SJSA1 (cell line): ENCODE data around the gene GRK1. TPM values are rescaled to one million over a fixed set of nuclear protein-coding genes. Genes with fewer than 3 reads are reported as not detected.
"Not testable (repeated sequence)": the region's sequence is repeated elsewhere in the genome, so short reads cannot be mapped to it uniquely, and the experiment has no call there.

Experiments used
- DNase-seq, 2 experiments: peaks; one replicate each; pipeline ENCODE4 v3.0.0-alpha.2; 2015 to 2020; ENCODE audit warnings: low spot score in 2 of 2, low read depth in 1 of 2
- H3K27ac ChIP-seq: fragments of 250-450 bp; sonication (Bioruptor Pico); 2 replicates; pipeline ENCODE4 v1.5.1; 2020; ENCODE audit warnings: mild to moderate bottlenecking, moderate library complexity
- H3K27me3 ChIP-seq: fragments of 250-450 bp; sonication (Bioruptor Pico); replicated peaks from 2 replicates; pipeline ENCODE4 v1.5.1; 2020; ENCODE audit warnings: mild to moderate bottlenecking, moderate library complexity
- H3K36me3 ChIP-seq: fragments of 250-450 bp; sonication (Bioruptor Pico); 2 replicates; pipeline ENCODE4 v1.5.1; 2020; ENCODE audit warnings: mild to moderate bottlenecking
- H3K4me1 ChIP-seq: fragments of 250-450 bp; sonication (Bioruptor Pico); replicated peaks from 2 replicates; pipeline ENCODE4 v1.6.1; 2021; ENCODE audit warnings: mild to moderate bottlenecking
- H3K4me3 ChIP-seq: fragments of 250-450 bp; sonication (Bioruptor Pico); 2 replicates; pipeline ENCODE4 v1.5.1; 2020; ENCODE audit warnings: mild to moderate bottlenecking
- H3K9me3 ChIP-seq: fragments of 250-450 bp; sonication (Bioruptor Pico); replicated peaks from 2 replicates; pipeline ENCODE4 v1.5.1; 2020; ENCODE audit warnings: mild to moderate bottlenecking
- total RNA-seq: library from RNA; depleted of rRNA; stranded (reverse); fragments of >200 nt; shearing (Covaris generic); gene quantifications from 2 replicates; pipeline ENCODE4 v1.2.3, GENCODE V29; 2014; rRNA removed

Gene GRK1
- 0.08 TPM in 1 of 2 replicates, not detected in the other for total RNA-seq

DNA sequence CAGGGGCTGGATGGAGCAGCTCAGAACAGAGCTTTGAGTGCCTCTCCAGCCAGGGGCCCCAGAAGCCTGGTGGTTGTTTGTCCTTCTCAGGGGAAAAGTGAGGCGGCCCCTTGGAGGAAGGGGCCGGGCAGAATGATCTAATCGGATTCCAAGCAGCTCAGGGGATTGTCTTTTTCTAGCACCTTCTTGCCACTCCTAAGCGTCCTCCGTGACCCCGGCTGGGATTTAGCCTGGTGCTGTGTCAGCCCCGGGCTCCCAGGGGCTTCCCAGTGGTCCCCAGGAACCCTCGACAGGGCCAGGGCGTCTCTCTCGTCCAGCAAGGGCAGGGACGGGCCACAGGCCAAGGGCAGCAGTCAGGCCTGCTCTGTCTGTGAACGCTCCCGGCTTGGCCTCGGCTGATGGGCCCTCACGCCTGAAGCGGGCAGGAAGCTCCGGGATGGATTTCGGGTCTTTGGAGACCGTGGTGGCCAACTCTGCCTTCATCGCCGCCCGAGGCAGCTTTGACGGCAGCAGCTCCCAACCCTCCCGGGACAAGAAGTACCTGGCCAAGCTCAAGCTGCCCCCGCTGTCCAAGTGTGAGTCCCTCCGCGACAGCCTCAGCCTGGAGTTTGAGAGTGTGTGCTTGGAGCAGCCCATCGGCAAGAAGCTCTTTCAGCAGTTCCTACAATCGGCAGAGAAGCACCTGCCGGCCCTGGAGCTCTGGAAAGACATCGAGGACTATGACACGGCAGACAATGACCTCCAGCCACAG, at the start of gene GRK1:
Gene GRK1, plus strand, starts transcription at position 269 of the 751 bp plus-strand sequence. Its CDS starts 168 bp downstream, at position 437.
- Histone ChIP-seq H3K4me3 (no peak within 1 kb of the TSS), H3K27ac (no peak within 1 kb of the TSS), H3K9me3 (peaks cover 14% of the 10 kb centered on the region), H3K4me1 (peaks cover 7% of the 10 kb centered on the region), H3K36me3 (no peaks in the 10 kb centered on the region; the same call in 1 of the 2 replicates), H3K27me3 (no peaks in the 10 kb centered on the region; the same call in 1 of the 2 replicates)
- peak in 1 of 2 experiments; percentile 68 for DNase-seq

DNA sequence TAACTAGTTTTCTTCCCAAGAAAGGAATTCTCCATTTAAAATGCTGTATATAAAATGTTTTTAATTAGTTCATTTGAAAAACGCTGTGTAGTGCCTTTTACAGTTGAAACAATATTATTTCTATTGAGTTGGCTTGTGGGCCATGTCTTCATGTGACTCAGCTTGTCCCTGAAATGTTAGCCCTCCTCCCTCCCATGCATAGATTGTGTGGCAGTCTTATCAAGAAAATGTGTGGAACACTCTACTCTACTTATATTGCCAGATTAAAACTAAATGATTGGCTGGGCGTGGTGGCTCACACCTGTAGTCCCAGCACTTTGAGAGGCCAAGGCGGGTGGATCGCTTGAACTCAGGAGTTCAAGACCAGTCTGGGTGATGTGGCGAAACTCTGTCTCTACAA, 49.1 kb upstream of the GRK1 start:
- H3K9me3 ChIP-seq, result no peaks in the 10 kb centered on the region
- H3K27me3 ChIP-seq, result no peaks in the 10 kb centered on the region
- peaks cover 83% of the 10 kb centered on the region for H3K36me3 ChIP-seq
- no peak for DNase-seq
- H3K4me1 ChIP-seq, result no peaks in the 10 kb centered on the region
- no peak overlapping the region for H3K4me3 ChIP-seq
- H3K27ac ChIP-seq, result no peak overlapping the region

DNA sequence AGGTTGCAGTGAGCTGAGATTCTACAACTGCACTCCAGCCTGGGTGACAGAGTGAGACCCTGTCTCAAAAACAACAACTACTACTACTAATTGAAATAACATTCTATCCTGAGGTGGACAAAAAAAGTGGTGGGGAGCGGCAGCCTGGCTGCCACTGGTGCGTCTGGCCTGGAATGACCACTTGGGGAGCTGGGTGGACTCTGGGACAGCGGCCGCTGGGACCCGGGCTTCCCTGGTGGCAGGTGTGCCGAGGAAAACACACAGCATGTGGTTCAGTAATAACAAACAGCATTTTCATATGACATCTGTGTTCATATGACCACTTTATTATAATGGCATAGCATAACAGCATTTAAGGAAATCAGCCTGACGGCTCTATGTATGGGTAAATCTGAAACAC, 48.6 kb upstream of the GRK1 start:
- Histone ChIP-seq H3K4me1 (no peaks in the 10 kb centered on the region), H3K4me3 (no peak overlapping the region), H3K27ac (no peak overlapping the region), H3K27me3 (no peaks in the 10 kb centered on the region), H3K36me3 (peaks cover 83% of the 10 kb centered on the region), H3K9me3 (no peaks in the 10 kb centered on the region)
- no peak for DNase-seq

DNA sequence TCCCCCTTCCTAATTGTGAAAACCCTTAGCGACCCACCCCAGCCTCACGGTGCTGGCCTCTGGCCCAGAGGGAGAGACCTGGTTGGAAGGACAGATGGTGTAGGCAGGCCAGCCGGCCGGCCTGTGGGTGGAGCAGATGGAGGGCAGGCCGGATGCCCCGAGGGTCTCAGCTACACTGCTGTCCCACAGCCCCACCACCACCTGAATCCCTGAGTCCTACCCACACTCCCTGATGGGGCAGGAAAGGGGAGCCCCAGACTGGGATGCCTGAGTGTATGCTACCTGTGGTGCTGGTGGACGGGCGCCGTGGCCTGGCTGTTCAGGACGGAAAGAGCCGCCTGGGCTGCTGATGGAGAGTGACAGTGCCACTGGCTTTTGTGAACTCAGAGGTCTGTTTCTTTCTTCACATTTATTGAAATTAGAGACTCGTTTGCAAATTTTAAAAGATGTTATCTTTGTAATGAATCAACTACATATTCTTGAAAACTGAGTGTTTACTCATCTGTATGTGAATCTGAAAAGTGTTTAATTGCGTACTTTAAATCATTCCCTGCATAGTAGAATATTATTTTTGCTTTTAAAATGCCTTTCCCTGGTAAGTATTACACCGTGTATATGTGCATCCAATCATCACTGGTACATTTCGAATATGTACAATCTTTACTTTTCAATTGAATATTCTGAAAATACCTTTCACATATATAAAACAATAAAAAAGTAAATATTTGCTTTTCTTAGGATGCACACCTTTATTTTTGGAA, 46.8 kb upstream of the GRK1 start:
- H3K27ac ChIP-seq, result no peak overlapping the region
- H3K4me1 ChIP-seq, result no peaks in the 10 kb centered on the region
- peaks cover 74% of the 10 kb centered on the region for H3K36me3 ChIP-seq
- no peaks in the 10 kb centered on the region for H3K9me3 ChIP-seq
- no peaks in the 10 kb centered on the region for H3K27me3 ChIP-seq
- no peak for DNase-seq
- H3K4me3 ChIP-seq, result no peak overlapping the region

DNA sequence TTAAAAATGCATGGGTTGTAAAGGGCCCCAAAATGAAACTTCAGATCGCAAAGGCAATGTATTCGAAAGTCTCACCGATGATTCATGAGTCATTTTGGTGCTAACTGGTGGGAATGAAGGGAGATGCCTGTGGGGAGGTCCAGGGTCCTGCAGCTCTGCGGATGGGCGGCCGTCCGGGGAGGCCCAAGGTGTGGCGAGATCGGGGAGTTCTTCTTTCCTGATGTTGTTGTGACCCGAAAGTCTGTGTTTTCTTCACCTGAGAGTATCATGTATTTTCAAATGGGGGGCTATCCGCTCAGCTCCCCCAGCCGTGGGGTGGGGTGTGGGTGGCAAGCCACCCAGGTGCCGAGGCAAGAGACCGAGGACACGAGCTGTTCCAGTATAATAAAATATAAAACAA, 46.0 kb upstream of the GRK1 start:
- DNase-seq, result no peak
- H3K4me3 ChIP-seq, result no peak overlapping the region
- H3K9me3 ChIP-seq, result no peaks in the 10 kb centered on the region
- peaks cover 2% of the 10 kb centered on the region for H3K4me1 ChIP-seq
- H3K36me3 ChIP-seq, result peaks cover 66% of the 10 kb centered on the region
- no peak overlapping the region for H3K27ac ChIP-seq
- H3K27me3 ChIP-seq, result no peaks in the 10 kb centered on the region

DNA sequence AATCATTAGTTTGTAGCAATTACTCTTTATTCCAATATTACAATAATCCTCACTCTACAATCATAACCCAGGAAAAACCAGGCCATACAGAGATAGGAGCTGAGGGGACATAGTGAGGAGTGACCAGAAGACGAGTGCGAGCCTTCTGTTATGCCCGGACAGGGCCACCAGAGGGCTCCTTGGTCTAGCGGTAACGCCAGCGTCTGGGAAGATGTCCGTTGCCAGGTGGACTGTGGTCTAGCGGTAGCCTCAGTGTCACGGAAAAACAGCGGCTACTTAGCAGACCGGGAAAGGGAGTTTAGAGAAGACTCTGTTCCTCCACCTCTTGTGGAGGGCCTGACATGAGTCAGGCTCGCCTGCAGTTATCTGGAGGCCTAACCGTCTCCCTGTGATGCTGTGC, 45.5 kb upstream of the GRK1 start:
- not testable (repeated sequence) for H3K4me3 ChIP-seq, H3K4me1 ChIP-seq, H3K9me3 ChIP-seq, H3K27ac ChIP-seq, H3K27me3 ChIP-seq
- peak; percentile 65 to 82 for DNase-seq
- H3K36me3 ChIP-seq, result peaks cover 63% of the 10 kb centered on the region

DNA sequence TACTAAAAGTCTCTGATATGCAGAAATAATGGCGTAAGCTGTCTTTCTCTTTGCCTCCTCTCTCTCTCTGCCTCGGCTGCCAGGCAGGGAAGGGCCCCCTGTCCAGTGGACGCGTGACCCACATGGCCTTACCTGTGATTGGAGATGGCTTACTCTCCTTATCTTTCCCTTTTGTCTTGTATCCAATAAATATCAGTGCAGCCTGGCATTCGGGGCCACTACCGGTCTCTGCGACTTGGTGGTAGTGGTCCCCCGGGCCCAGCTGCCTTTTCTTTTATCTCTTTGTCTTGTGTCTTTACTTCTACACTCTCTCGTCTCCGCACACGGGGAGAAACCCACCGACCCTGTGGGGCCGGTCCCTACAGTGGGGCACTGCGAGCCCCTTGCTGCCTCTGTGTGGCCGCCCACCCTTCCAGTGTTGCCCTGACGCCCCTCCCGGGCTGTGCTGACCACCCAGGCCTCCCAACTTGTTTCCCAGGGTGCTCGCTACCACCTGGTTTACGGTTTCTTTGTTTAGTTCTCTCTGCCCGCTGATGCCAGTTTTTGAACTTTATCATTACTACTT, 45.0 kb upstream of the GRK1 start:
- not testable (repeated sequence) for DNase-seq, H3K27ac ChIP-seq, H3K9me3 ChIP-seq, H3K27me3 ChIP-seq, H3K4me3 ChIP-seq
- Histone ChIP-seq H3K36me3 (peaks cover 64% of the 10 kb centered on the region), H3K4me1 (peaks cover 12% of the 10 kb centered on the region)

DNA sequence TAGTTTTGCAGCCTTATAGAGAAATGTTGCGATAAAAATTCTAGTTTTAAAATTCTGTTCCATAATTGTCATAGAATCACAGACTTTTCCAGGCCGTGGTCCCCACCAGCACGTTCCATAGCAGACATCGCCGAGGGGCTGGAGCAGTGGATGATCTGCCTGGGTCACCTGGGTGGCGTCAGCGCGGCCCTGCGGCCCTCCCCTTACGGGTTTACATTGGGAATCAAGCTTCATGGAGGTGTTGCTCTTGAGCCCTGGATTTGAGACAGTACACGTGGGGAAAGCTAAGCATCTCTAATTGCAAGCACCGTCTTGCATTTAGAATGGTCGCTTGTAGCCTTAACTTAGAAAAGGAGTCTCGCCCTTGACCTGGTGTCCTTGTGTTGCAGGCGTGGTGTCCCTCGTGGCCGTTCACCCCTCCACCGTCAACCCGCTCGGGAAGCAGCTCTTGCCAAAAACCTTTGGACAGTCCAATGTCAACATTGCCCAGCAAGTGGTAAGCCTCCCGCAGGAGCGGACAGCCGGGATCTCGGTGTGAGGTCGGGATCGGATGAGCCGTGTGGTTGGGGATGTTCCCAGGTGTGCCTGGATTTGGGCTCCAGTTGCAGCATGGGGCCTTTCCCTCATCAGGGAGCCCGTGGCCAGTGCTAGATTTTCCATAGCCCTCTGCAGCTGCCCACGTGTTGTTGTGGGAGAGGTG, 44.1 kb upstream of the GRK1 start:
- no peaks in the 10 kb centered on the region for H3K9me3 ChIP-seq

DNA sequence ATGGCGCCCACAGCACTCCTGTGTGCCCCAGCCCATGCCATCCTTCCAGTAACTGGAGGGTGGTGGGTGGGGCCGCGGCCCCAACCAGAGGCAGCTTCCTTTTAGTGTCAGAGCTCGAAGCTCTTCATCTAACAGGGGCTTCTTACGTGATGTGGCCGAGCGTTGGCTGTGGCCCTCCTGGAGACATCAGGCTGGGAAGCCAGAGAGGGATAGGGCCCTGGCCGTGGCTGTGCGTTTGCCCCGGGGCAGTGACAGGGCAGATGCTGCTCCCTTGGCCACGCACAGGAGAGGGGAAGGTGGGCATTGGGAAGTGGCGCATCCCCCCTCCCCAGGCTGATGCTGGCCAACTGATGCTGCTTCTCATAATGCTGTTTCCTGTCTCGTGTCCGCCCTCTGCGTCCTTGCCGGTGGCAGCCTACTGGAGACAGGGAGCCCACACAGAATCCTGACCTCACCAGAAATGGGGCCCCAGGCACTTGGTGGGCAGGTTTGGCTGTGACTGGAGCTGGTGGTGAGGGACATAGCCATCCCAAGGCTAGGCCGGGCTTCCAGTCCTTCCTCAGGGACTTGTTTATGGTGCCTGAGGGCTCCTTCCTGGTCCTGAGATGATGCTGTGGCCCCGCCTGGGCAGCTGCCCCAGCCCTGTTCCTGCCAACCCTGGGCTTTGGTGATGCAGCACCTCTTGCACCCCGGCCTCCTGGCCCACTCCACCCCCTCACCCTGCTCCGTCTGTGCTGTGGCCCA, 43.4 kb upstream of the GRK1 start:
- Histone ChIP-seq H3K27me3 (no peaks in the 10 kb centered on the region), H3K27ac (no peak overlapping the region), H3K4me3 (no peak overlapping the region), H3K36me3 (peaks cover 64% of the 10 kb centered on the region), H3K4me1 (peaks cover 16% of the 10 kb centered on the region), H3K9me3 (no peaks in the 10 kb centered on the region)
- DNase-seq, result peak; percentile 49 to 83

More for the DNA sequence above, 44.1 kb upstream of the GRK1 start:
- H3K27ac ChIP-seq, result no peak overlapping the region
- peaks cover 64% of the 10 kb centered on the region for H3K36me3 ChIP-seq
- no peak for DNase-seq
- H3K27me3 ChIP-seq, result no peaks in the 10 kb centered on the region
- H3K4me3 ChIP-seq, result no peak overlapping the region
- peaks cover 16% of the 10 kb centered on the region for H3K4me1 ChIP-seq

DNA sequence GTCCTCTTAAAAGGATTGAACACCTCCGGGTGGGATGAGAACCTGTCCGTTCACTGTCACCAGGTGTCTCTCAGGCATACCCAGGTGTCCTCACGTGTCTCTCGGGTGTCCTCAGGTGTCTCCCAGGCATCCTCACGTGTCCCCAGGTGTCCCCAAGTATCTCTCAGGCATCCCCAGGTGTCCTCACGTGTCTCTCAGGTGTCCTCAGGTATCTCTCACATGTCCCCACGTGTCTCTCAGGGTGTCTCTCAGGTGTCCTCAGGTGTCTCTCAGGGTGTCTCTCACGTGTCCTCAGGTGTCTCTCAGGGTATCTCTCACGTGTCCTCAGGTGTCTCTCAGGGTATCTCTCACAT, 42.8 kb upstream of the GRK1 start:
- Histone ChIP-seq H3K36me3 (peaks cover 66% of the 10 kb centered on the region), H3K4me3 (no peak overlapping the region), H3K9me3 (no peaks in the 10 kb centered on the region), H3K4me1 (peaks cover 16% of the 10 kb centered on the region), H3K27me3 (no peaks in the 10 kb centered on the region), H3K27ac (no peak overlapping the region)
- DNase-seq, result no peak

DNA sequence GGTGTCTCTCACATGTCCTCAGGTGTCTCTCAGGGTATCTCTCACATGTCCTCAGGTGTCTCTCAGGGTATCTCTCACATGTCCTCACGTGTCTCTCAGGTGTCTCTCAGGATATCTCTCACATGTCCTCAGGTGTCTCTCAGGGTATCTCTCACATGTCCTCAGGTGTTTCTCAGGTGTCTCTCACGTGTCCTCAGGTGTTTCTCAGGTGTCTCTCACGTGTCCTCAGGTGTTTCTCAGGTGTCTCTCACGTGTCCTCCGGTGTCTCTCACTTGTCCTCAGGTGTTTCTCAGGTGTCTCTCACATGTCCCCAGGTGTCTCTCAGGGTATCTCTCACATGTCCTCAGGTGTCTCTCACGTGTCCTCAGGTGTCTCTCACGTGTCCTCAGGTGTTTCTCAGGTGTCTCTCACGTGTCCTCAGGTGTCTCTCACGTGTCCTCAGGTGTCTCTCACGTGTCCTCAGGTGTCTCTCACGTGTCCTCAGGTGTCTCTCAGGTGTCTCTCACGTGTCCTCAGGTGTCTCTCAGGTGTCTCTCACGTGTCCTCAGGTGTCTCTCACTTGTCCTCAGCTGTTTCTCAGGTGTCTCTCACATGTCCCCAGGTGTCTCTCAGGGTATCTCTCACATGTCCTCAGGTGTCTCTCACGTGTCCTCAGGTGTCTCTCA, 42.2 kb upstream of the GRK1 start:
- peaks cover 68% of the 10 kb centered on the region for H3K36me3 ChIP-seq
- H3K27me3 ChIP-seq, H3K9me3 ChIP-seq, DNase-seq, H3K4me3 ChIP-seq, H3K27ac ChIP-seq: not testable (repeated sequence)
- peaks cover 16% of the 10 kb centered on the region for H3K4me1 ChIP-seq

DNA sequence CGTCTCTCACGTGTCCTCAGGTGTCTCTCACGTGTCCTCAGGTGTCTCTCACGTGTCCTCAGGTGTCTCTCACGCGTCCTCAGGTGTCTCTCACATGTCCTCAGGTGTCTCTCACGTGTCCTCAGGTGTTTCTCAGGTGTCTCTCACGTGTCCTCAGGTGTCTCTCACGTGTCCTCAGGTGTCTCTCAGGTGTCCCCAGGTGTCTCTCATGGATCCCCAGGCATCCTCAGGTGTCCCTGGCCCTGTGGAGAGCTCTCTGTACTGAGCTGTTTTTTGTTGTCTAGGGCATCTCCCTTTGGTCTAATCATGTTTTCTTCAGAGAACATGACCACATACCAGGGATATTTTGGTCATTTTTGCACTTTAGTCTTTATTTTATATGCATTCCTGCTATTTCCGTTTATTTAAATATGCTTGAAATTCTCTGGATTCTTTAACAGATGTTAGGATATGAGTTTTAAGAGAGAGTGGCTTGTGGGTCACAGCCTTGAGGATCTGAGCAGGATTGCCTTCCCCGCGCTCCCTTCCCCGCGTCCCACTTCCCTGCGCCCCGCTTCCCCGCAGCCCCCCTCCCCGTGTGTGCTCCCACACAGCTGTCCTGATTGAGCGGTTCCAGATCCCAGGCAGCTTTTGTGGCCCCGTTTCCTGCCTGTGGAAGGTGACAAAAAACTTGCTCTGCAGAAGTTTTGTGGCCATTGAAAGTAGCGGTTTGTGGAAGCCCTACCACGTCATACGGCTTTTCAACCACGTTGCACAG, 40.9 kb upstream of the GRK1 start:
- Histone ChIP-seq H3K9me3 (no peaks in the 10 kb centered on the region), H3K36me3 (peaks cover 74% of the 10 kb centered on the region), H3K27ac (peak overlapping the region; percentile 50), H3K4me1 (peaks cover 16% of the 10 kb centered on the region), H3K4me3 (no peak overlapping the region), H3K27me3 (no peaks in the 10 kb centered on the region)
- DNase-seq, result peak; percentile 79 to 91
